Measurements from ENCODE around the gene TNIK. TPM values are rescaled to one million over a fixed set of nuclear protein-coding genes. Genes with fewer than 3 reads are reported as not detected.

Gene TNIK
- total RNA-seq = 48.9 TPM
- 3.6 TPM for polyA plus RNA-seq (ENCODE audit: insufficient read depth, low read depth, low replicate concordance)
- long read RNA-seq, donor 1 = 0 reads
- long read RNA-seq, donor 2, partial matches to known transcripts = 0 of 1 reads
- long read RNA-seq, donor 2, other reads (novel, unspliced or antisense) = 0 of 1 reads
- long read RNA-seq, donor 3 = 0 reads
- long read RNA-seq, donor 4 = 0 reads
- long read RNA-seq, donor 5 = 0 reads
- long read RNA-seq, donor 6, partial matches to known transcripts = 0 of 1 reads
- long read RNA-seq, donor 6, other reads (novel, unspliced or antisense) = 0 of 1 reads
- long read RNA-seq, donor 7, partial matches to known transcripts = 21 of 34 reads
- long read RNA-seq, donor 7, other reads (novel, unspliced or antisense) = 11 of 34 reads
- long read RNA-seq, donor 8 = 0 reads
- long read RNA-seq, donor 9 = 0 reads
- long read RNA-seq, donor 10 = 0 reads

- Histone ChIP-seq H3K4me1 (ENCODE audit: control insufficient read depth in 2 of 3, insufficient read depth in 2 of 3, low read depth in 1 of 3, low read length in 3 of 3) (peaks cover 0 to 20% (median 9%) of the 10 kb centered on the region in 3 donors), H3K9ac (ENCODE audit: low read length in 3 of 3) (peak within 1 kb of the TSS; percentile 28 to 73 (median 67)), H3K27me3 (ENCODE audit: control insufficient read depth, insufficient read depth, low read length) (peaks cover 3% of the 10 kb centered on the region), H3K4me3 (ENCODE audit: low read length in 3 of 3) (peak within 1 kb of the TSS; percentile 74 to 90 (median 78)), H3K9me3 (ENCODE audit: control insufficient read depth in 2 of 3, insufficient read depth in 1 of 3, low read length in 3 of 3) (no peaks in the 10 kb centered on the region), H3K36me3 (ENCODE audit: control insufficient read depth in 2 of 3, insufficient read depth in 3 of 3, low read length in 3 of 3) (no peaks in the 10 kb centered on the region), H3K27ac (ENCODE audit: low read depth in 2 of 2, low read length in 2 of 2) (peak within 1 kb of the TSS; percentile 38 to 44)
- FAIRE-seq = no peak
- peak; percentile 86 to 96 (median 93) for DNase-seq
- intact Hi-C loops (cut with DNase I) = no loop called here
- TF ChIP-seq CTCF (IDR thresholded peaks at IDR 0.05; ENCODE audit: borderline replicate concordance, extremely low read depth, insufficient read depth) = no peak
Measured at GRCh38 chr3:171459942-171460724, at the start of gene TNIK. TSS of gene TNIK (minus strand) at chr3:171460405. CDS start at chr3:171460063, 342 bp downstream.

- Histone ChIP-seq H3K4me3 (ENCODE audit: low read length in 3 of 3) (no peak overlapping the region), H3K36me3 (ENCODE audit: control insufficient read depth in 2 of 3, insufficient read depth in 3 of 3, low read length in 3 of 3) (no peaks in the 10 kb centered on the region), H3K27me3 (ENCODE audit: control insufficient read depth, insufficient read depth, low read length) (no peaks in the 10 kb centered on the region), H3K4me1 (ENCODE audit: control insufficient read depth in 2 of 3, insufficient read depth in 2 of 3, low read depth in 1 of 3, low read length in 3 of 3) (no peaks in the 10 kb centered on the region), H3K9ac (ENCODE audit: low read length in 3 of 3) (no peak overlapping the region), H3K9me3 (ENCODE audit: control insufficient read depth in 2 of 3, insufficient read depth in 1 of 3, low read length in 3 of 3) (peaks cover 0 to 8% (median 0%) of the 10 kb centered on the region in 3 donors), H3K27ac (ENCODE audit: low read depth in 2 of 2, low read length in 2 of 2) (no peak overlapping the region)
- DNase-seq (no peak), FAIRE-seq (no peak)
- intact Hi-C loops (cut with DNase I) = no loop called here
- TF ChIP-seq CTCF (IDR thresholded peaks at IDR 0.05; ENCODE audit: borderline replicate concordance, extremely low read depth, insufficient read depth) = no peak
Measured at GRCh38 chr3:171508676-171509075, 48.5 kb upstream of the TNIK start.

GRCh38 chr3:171508206-171508605 is 48.0 kb upstream of the TNIK start:
- Histone ChIP-seq H3K4me3 (ENCODE audit: low read length in 3 of 3) (no peak overlapping the region), H3K9me3 (ENCODE audit: control insufficient read depth in 2 of 3, insufficient read depth in 1 of 3, low read length in 3 of 3) (peaks cover 0 to 8% (median 0%) of the 10 kb centered on the region in 3 donors), H3K36me3 (ENCODE audit: control insufficient read depth in 2 of 3, insufficient read depth in 3 of 3, low read length in 3 of 3) (no peaks in the 10 kb centered on the region), H3K4me1 (ENCODE audit: control insufficient read depth in 2 of 3, insufficient read depth in 2 of 3, low read depth in 1 of 3, low read length in 3 of 3) (no peaks in the 10 kb centered on the region), H3K9ac (ENCODE audit: low read length in 3 of 3) (no peak overlapping the region), H3K27ac (ENCODE audit: low read depth in 2 of 2, low read length in 2 of 2) (no peak overlapping the region), H3K27me3 (ENCODE audit: control insufficient read depth, insufficient read depth, low read length) (no peaks in the 10 kb centered on the region)
- intact Hi-C loops (cut with DNase I) = no loop called here
- FAIRE-seq (no peak), DNase-seq (no peak)
- TF ChIP-seq CTCF (IDR thresholded peaks at IDR 0.05; ENCODE audit: borderline replicate concordance, extremely low read depth, insufficient read depth) = no peak

Measured in kidney (tissue), 22 donors.